ENCODE measurements around the gene MSRB2. TPM values are rescaled to one million over a fixed set of nuclear protein-coding genes. Genes with fewer than 3 reads are reported as not detected.

Gene MSRB2
- total and polyA plus RNA-seq, 3 experiments from 2014 or later: 3.2 to 12.6 (median 4.3) TPM

GRCh38 chr10:23094786-23095403, 484 bp upstream of the MSRB2 start:
- Histone ChIP-seq H3K4me3 (ENCODE audit: low read length) (no peak overlapping the region), H3K9me3 (ENCODE audit: low read length) (no peaks in the 10 kb centered on the region), H3K27me3 (ENCODE audit: insufficient read depth, low read length, poor library complexity, severe bottlenecking) (no peaks in the 10 kb centered on the region), H3K4me1 (ENCODE audit: insufficient read depth, low read length) (peaks cover 16% of the 10 kb centered on the region), H3K36me3 (ENCODE audit: insufficient read depth, low read length) (no peaks in the 10 kb centered on the region), H3K27ac (ENCODE audit: low read depth, low read length) (no peak overlapping the region)
- peak overlapping the region; percentile 80 to 94 (median 87) for H3K4me3 Mint-ChIP-seq
- peak overlapping the region; percentile 49 to 96 (median 80) for H3K27ac Mint-ChIP-seq
- H3K36me3 Mint-ChIP-seq: peaks cover 0 to 3% (median 0%) of the 10 kb centered on the region in 3 donors
- H3K9me3 Mint-ChIP-seq: peaks cover 0 to 10% (median 4%) of the 10 kb centered on the region in 5 donors
- ChIA-PET POLR2A (no interaction called here), CTCF (no interaction called here)
- peaks cover 22 to 31% (median 25%) of the 10 kb centered on the region in 3 donors for H3K4me1 Mint-ChIP-seq
- no peaks in the 10 kb centered on the region for H3K27me3 Mint-ChIP-seq
- DNase-seq: peak in 2 of 5 donors; percentile 1 to 18

GRCh38 chr10:23095966-23096801, 805 bp downstream of the MSRB2 start:
- Mint-ChIP-seq H3K27me3 (no peaks in the 10 kb centered on the region), H3K4me3 (peak overlapping the region; percentile 79 to 94 (median 93)), H3K9me3 (peaks cover 0 to 10% (median 4%) of the 10 kb centered on the region in 5 donors), H3K36me3 (peaks cover 0 to 6% (median 3%) of the 10 kb centered on the region in 3 donors), H3K27ac (peak overlapping the region; percentile 41 to 97 (median 88)), H3K4me1 (peaks cover 23 to 40% (median 25%) of the 10 kb centered on the region in 3 donors)
- Histone ChIP-seq H3K36me3 (ENCODE audit: insufficient read depth, low read length) (no peaks in the 10 kb centered on the region), H3K4me1 (ENCODE audit: insufficient read depth, low read length) (peaks cover 16% of the 10 kb centered on the region), H3K9me3 (ENCODE audit: low read length) (no peaks in the 10 kb centered on the region), H3K4me3 (ENCODE audit: low read length) (peak overlapping the region; percentile 51), H3K27ac (ENCODE audit: low read depth, low read length) (peak overlapping the region; percentile 64), H3K27me3 (ENCODE audit: insufficient read depth, low read length, poor library complexity, severe bottlenecking) (no peaks in the 10 kb centered on the region)
- ChIA-PET CTCF (no interaction called here), POLR2A (no interaction called here)
- DNase-seq: peak in 3 of 5 donors; percentile 7 to 33 (median 19)

- Mint-ChIP-seq H3K36me3 (peaks cover 0 to 8% (median 3%) of the 10 kb centered on the region in 3 donors), H3K27me3 (peaks cover 0 to 2% of the 10 kb centered on the region in 2 donors), H3K4me1 (peaks cover 23 to 40% (median 25%) of the 10 kb centered on the region in 3 donors), H3K27ac (peak overlapping the region in 5 of 8 donors; percentile 41 to 97 (median 76)), H3K9me3 (peaks cover 0 to 10% (median 1%) of the 10 kb centered on the region in 5 donors), H3K4me3 (peak overlapping the region; percentile 79 to 94 (median 93))
- H3K36me3 ChIP-seq (ENCODE audit: insufficient read depth, low read length): no peaks in the 10 kb centered on the region
- ChIA-PET CTCF (no interaction called here), POLR2A (no interaction called here)
- peaks cover 16% of the 10 kb centered on the region for H3K4me1 ChIP-seq (ENCODE audit: insufficient read depth, low read length)
- no peak overlapping the region for H3K27ac ChIP-seq (ENCODE audit: low read depth, low read length)
- H3K4me3 ChIP-seq (ENCODE audit: low read length): peak overlapping the region; percentile 51
- DNase-seq: peak in 1 of 5 donors; percentile 14
- no peaks in the 10 kb centered on the region for H3K9me3 ChIP-seq (ENCODE audit: low read length)
- no peaks in the 10 kb centered on the region for H3K27me3 ChIP-seq (ENCODE audit: insufficient read depth, low read length, poor library complexity, severe bottlenecking)
Observed at GRCh38 chr10:23096802-23097549, 1.6 kb downstream of the MSRB2 start.

GRCh38 chr10:23099079-23099478, 3.7 kb downstream of the MSRB2 start:
- Mint-ChIP-seq H3K27ac (no peak overlapping the region), H3K27me3 (peaks cover 0 to 3% of the 10 kb centered on the region in 2 donors), H3K36me3 (peaks cover 1 to 11% (median 5%) of the 10 kb centered on the region in 3 donors), H3K4me1 (peaks cover 23 to 40% (median 25%) of the 10 kb centered on the region in 3 donors), H3K4me3 (no peak overlapping the region), H3K9me3 (no peaks in the 10 kb centered on the region)
- Histone ChIP-seq H3K27me3 (ENCODE audit: insufficient read depth, low read length, poor library complexity, severe bottlenecking) (no peaks in the 10 kb centered on the region), H3K36me3 (ENCODE audit: insufficient read depth, low read length) (no peaks in the 10 kb centered on the region), H3K4me3 (ENCODE audit: low read length) (no peak overlapping the region), H3K9me3 (ENCODE audit: low read length) (no peaks in the 10 kb centered on the region), H3K27ac (ENCODE audit: low read depth, low read length) (no peak overlapping the region), H3K4me1 (ENCODE audit: insufficient read depth, low read length) (peaks cover 16% of the 10 kb centered on the region)
- DNase-seq: no peak
- POLR2A ChIA-PET: no interaction called here
- CTCF ChIA-PET: no interaction called here

- no peak for DNase-seq
- peaks cover 19 to 33% (median 20%) of the 10 kb centered on the region in 3 donors for H3K4me1 Mint-ChIP-seq
- H3K9me3 Mint-ChIP-seq: no peaks in the 10 kb centered on the region
- Histone ChIP-seq H3K4me3 (ENCODE audit: low read length) (no peak overlapping the region), H3K4me1 (ENCODE audit: insufficient read depth, low read length) (peaks cover 16% of the 10 kb centered on the region), H3K27ac (ENCODE audit: low read depth, low read length) (no peak overlapping the region), H3K9me3 (ENCODE audit: low read length) (no peaks in the 10 kb centered on the region), H3K36me3 (ENCODE audit: insufficient read depth, low read length) (no peaks in the 10 kb centered on the region), H3K27me3 (ENCODE audit: insufficient read depth, low read length, poor library complexity, severe bottlenecking) (no peaks in the 10 kb centered on the region)
- H3K36me3 Mint-ChIP-seq: peaks cover 7 to 18% (median 12%) of the 10 kb centered on the region in 3 donors
- H3K4me3 Mint-ChIP-seq: no peak overlapping the region
- H3K27ac Mint-ChIP-seq: no peak overlapping the region
- ChIA-PET POLR2A (no interaction called here), CTCF (no interaction called here)
- H3K27me3 Mint-ChIP-seq: peaks cover 2 to 3% of the 10 kb centered on the region in 2 donors
Observed at GRCh38 chr10:23099816-23100215, 4.4 kb downstream of the MSRB2 start.

GRCh38 chr10:23100331-23101030, 5.1 kb downstream of the MSRB2 start:
- no peak for DNase-seq
- ChIA-PET CTCF (no interaction called here), POLR2A (no interaction called here)
- no peak overlapping the region for H3K4me3 Mint-ChIP-seq
- no peaks in the 10 kb centered on the region for H3K9me3 Mint-ChIP-seq
- Histone ChIP-seq H3K9me3 (ENCODE audit: low read length) (no peaks in the 10 kb centered on the region), H3K27me3 (ENCODE audit: insufficient read depth, low read length, poor library complexity, severe bottlenecking) (no peaks in the 10 kb centered on the region), H3K4me3 (ENCODE audit: low read length) (no peak overlapping the region), H3K36me3 (ENCODE audit: insufficient read depth, low read length) (no peaks in the 10 kb centered on the region), H3K4me1 (ENCODE audit: insufficient read depth, low read length) (peaks cover 16% of the 10 kb centered on the region), H3K27ac (ENCODE audit: low read depth, low read length) (no peak overlapping the region)
- H3K36me3 Mint-ChIP-seq: peaks cover 14 to 24% (median 18%) of the 10 kb centered on the region in 3 donors
- no peak overlapping the region for H3K27ac Mint-ChIP-seq
- peaks cover 16 to 31% (median 18%) of the 10 kb centered on the region in 3 donors for H3K4me1 Mint-ChIP-seq
- H3K27me3 Mint-ChIP-seq: peaks cover 3 to 4% of the 10 kb centered on the region in 2 donors

GRCh38 chr10:23106331-23107072, 11.1 kb downstream of the MSRB2 start:
- POLR2A ChIA-PET: no interaction called here
- CTCF ChIA-PET: no interaction called here
- H3K4me1 Mint-ChIP-seq: no peaks in the 10 kb centered on the region
- no peak overlapping the region for H3K27ac ChIP-seq (ENCODE audit: low read depth, low read length)
- peaks cover 13% of the 10 kb centered on the region for H3K36me3 ChIP-seq (ENCODE audit: insufficient read depth, low read length)
- no peak overlapping the region for H3K4me3 Mint-ChIP-seq
- DNase-seq: no peak
- H3K4me3 ChIP-seq (ENCODE audit: low read length): no peak overlapping the region
- H3K36me3 Mint-ChIP-seq: peaks cover 33 to 56% (median 35%) of the 10 kb centered on the region in 3 donors
- no peaks in the 10 kb centered on the region for H3K4me1 ChIP-seq (ENCODE audit: insufficient read depth, low read length)
- H3K27me3 Mint-ChIP-seq: peaks cover 3 to 4% of the 10 kb centered on the region in 2 donors
- no peaks in the 10 kb centered on the region for H3K27me3 ChIP-seq (ENCODE audit: insufficient read depth, low read length, poor library complexity, severe bottlenecking)
- no peak overlapping the region for H3K27ac Mint-ChIP-seq
- H3K9me3 Mint-ChIP-seq: no peaks in the 10 kb centered on the region
- no peaks in the 10 kb centered on the region for H3K9me3 ChIP-seq (ENCODE audit: low read length)
